ENCODE results near the gene LLGL2.

Gene LLGL2

DNA sequence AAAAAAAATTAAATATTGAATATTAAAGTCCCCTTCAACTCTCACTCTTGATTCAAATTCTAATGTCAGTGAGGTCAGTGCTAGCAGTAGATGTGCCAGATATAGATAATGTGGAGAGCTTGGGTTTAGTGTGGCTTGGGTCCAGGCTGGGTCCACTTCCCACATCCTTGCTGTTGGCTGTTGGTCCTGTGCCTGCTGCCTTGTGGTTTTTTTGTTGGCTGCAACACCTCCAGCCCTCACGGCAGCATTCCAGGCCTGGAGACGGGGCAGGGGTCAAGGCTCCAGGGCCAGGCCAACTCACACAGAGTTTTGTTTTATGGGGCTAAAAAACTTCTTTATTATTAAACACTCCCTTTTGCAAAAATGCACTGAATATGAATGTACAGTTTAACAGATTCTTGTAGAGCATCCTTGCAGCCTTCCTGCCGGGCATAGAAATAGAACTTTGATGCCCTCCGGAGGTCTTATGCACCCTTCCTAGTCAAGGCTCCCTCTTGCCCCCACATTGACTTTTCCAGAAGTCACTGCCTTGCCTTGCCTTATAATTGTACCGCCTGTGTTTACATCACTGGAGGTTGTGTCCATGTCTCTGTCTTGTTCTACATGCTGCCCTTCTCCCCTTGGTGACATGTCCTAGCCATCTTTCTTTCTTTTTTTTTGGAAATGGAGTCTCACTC, 36.6 kb downstream of the LLGL2 start:
- TF ChIP-seq, protein P1, sequence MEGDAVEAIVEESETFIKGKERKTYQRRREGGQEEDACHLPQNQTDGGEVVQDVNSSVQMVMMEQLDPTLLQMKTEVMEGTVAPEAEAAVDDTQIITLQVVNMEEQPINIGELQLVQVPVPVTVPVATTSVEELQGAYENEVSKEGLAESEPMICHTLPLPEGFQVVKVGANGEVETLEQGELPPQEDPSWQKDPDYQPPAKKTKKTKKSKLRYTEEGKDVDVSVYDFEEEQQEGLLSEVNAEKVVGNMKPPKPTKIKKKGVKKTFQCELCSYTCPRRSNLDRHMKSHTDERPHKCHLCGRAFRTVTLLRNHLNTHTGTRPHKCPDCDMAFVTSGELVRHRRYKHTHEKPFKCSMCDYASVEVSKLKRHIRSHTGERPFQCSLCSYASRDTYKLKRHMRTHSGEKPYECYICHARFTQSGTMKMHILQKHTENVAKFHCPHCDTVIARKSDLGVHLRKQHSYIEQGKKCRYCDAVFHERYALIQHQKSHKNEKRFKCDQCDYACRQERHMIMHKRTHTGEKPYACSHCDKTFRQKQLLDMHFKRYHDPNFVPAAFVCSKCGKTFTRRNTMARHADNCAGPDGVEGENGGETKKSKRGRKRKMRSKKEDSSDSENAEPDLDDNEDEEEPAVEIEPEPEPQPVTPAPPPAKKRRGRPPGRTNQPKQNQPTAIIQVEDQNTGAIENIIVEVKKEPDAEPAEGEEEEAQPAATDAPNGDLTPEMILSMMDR (IDR thresholded peaks at IDR 0.05), result no peak
- TF ChIP-seq ZFX (IDR thresholded peaks at IDR 0.05; ENCODE audit: borderline replicate concordance), result no peak
- no peak overlapping the region for H3K27ac ChIP-seq

DNA sequence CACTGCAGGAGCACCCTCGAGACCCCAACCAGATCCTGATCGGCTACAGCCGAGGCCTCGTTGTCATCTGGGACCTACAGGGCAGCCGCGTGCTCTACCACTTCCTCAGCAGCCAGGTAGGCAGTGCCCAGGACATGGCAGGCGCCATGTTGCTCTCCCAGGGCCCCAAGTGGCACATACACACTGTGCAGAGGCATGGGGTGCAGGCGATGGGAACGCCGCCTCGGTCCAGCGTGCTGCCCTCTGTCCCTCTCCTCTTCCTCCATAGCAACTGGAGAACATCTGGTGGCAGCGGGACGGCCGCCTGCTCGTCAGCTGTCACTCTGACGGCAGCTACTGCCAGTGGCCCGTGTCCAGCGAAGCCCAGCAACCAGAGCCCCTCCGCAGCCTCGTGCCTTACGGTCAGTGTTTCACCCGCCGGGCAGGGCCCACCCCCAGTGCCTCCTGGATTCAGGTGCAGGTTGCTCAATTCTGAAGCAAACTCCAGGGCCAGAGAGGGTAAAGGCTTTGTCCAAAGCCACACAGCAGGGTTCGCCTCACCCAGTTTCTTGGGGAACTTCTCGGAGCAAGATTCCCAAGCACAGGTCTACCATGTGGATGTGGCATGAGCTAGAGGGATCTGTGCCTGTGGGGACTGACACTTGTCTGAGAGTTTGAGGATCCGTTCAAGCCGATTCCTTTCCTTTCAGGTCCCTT, 37.7 kb downstream of the LLGL2 start:
- H3K27ac ChIP-seq, result no peak overlapping the region
- TF ChIP-seq ZFX (IDR thresholded peaks at IDR 0.05; ENCODE audit: borderline replicate concordance), result no peak
- TF ChIP-seq, protein P1 (IDR thresholded peaks at IDR 0.05), result no peak

DNA sequence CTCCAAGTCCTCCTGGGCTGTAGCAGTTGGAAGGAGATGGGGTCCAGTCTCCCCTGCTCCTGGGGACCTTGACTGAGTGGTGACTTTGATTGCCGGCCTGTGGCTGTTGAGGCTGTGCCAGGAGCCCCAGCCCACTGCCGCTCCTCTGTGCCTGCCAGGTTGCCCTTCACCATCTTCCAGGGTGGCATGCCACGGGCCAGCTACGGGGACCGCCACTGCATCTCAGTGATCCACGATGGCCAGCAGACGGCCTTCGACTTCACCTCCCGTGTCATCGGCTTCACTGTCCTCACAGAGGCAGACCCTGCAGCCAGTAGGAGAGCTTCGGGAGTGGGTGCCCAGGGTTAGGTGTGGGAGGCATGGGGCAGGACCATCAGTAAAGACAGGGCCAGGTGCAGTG, 38.7 kb downstream of the LLGL2 start:
- H3K27ac ChIP-seq, result peak overlapping the region; percentile 55
- TF ChIP-seq ZFX (IDR thresholded peaks at IDR 0.05; ENCODE audit: borderline replicate concordance), result no peak
- TF ChIP-seq, protein P1 (IDR thresholded peaks at IDR 0.05), result no peak

DNA sequence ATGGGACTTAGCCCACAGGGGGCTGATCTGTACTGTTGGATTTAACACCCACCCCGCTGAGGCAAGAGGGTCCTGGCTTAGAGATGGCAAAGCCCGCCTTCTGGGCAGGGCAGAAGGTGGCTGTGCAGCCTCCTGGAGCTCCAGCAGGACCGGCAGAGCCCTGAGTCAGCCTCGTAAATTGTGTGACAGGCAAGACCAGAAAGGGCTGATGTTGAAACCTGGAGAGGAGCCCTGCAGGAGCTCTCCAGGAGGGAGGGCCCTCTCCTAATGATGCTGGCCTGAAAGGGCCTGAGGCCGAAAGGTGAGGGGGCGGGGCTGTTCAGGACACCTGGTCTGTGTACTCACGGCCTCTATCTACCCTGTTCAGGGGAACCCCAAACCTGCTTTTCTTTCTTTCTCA, 39.6 kb downstream of the LLGL2 start:
- peak overlapping the region; percentile 55 for H3K27ac ChIP-seq

DNA sequence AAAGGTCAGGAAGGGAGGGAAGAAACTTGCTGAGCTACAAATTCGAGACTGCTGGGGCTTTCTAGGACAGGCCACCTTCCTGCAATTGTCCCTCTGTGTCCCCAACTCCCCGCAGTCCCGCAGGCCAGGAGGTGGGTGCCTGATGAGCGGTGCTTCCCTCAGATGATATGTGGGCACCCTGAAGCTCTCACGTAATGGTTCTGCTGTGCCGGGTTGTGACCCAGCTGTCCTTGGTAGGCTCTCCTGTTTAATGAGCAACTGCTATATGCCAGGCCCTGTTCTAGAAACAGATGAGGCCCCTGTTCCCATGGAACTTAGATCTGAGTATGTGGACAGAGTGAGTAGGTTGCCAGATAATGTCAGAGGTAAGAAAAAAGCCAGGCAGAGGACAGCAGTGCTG, 40.1 kb downstream of the LLGL2 start:
- peak overlapping the region; percentile 55 for H3K27ac ChIP-seq
- no peak for TF ChIP-seq ZFX (IDR thresholded peaks at IDR 0.05; ENCODE audit: borderline replicate concordance)

More for the DNA sequence above, 39.6 kb downstream of the LLGL2 start:
- no peak for TF ChIP-seq ZFX (IDR thresholded peaks at IDR 0.05; ENCODE audit: borderline replicate concordance)
- TF ChIP-seq, protein P1 (IDR thresholded peaks at IDR 0.05), result no peak

DNA sequence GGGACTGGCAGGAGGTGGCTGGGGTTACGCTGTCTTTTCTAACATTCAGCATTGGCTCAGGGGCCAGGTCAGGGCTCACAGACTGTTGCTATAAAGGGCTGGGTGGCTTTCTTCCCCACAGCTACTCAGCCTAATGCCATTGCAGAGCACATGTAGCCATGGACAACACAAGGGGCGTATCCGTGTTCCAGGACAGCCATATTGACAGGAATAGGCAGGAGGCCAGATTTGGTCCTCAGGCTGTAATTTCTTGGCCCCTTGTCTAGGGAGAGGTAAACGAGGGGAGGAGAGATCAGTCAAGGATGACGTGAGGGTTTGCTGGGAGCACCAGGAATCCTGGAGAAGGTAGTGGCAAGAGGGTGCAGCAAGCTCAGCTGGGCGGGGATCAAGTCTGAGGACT, 40.9 kb downstream of the LLGL2 start:
- TF ChIP-seq, protein P1 (IDR thresholded peaks at IDR 0.05), result no peak

DNA sequence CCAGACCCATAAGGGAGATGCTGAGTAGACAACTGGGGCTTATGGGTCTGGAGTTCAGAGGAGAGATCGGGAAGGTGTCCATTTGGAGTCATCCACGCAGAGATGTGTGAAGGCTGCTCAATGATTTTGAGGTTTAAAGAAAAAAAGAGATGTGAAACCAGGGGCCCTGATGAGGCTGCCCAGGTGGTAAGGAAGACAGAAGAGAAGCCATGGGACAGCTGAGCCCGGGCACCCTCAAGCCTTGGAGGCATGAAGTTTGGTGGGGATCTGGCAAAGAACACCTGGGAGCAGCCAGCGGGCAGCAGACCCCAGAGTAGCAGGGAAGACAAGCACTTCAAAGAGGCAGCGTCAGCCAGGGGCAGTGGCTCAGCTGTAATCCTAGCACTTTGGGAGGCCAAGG, 41.3 kb downstream of the LLGL2 start:
- H3K27ac ChIP-seq, result no peak overlapping the region
- TF ChIP-seq, protein P1 (IDR thresholded peaks at IDR 0.05), result no peak
- no peak for TF ChIP-seq ZFX (IDR thresholded peaks at IDR 0.05; ENCODE audit: borderline replicate concordance)

More for the DNA sequence above, 40.9 kb downstream of the LLGL2 start:
- H3K27ac ChIP-seq, result no peak overlapping the region

All from 22Rv1 (cell line).